HEK293T (cell line): ENCODE measurements around the gene MED10.

Experiments used
- ARNT ChIP-seq: fragments of 450-650 bp; IDR thresholded peaks from 2 replicates; pipeline ENCODE4 v1.6.1; 2017; ENCODE audit warnings: mild to moderate bottlenecking
- BHLHE40 ChIP-seq: fragments of 450-650 bp; IDR thresholded peaks from 2 replicates; pipeline ENCODE4 v1.6.1; 2016; ENCODE audit warnings: mild to moderate bottlenecking, moderate library complexity, borderline replicate concordance
- CTBP1 ChIP-seq: fragments of 450-650 bp; IDR thresholded peaks from 2 replicates; pipeline ENCODE4 v1.6.1; 2016; ENCODE audit warnings: borderline replicate concordance
- FOXK2 ChIP-seq: fragments of 450-650 bp; IDR thresholded peaks from 2 replicates; pipeline ENCODE4 v1.6.1; 2016; ENCODE audit warnings: mild to moderate bottlenecking
- FOXM1 ChIP-seq: fragments of 450-650 bp; IDR thresholded peaks from 2 replicates; pipeline ENCODE4 v1.6.1; 2017; ENCODE audit warnings: mild to moderate bottlenecking, borderline replicate concordance
- HDGF ChIP-seq: fragments of 450-650 bp; IDR thresholded peaks from 2 replicates; pipeline ENCODE4 v1.6.1; 2017; ENCODE audit warnings: antibody characterized with exemption, borderline replicate concordance
- LEF1 ChIP-seq: fragments of 450-650 bp; IDR thresholded peaks from 2 replicates; pipeline ENCODE4 v1.6.1; 2017; ENCODE audit warnings: mild to moderate bottlenecking, borderline replicate concordance
- SP1 ChIP-seq: fragments of 450-650 bp; IDR thresholded peaks from 2 replicates; pipeline ENCODE4 v1.6.1; 2017
- SUZ12 ChIP-seq: fragments of 450-650 bp; IDR thresholded peaks from 2 replicates; pipeline ENCODE4 v1.6.1; 2016; ENCODE audit warnings: mild to moderate bottlenecking
- TARDBP ChIP-seq: fragments of 450-650 bp; IDR thresholded peaks from 2 replicates; pipeline ENCODE4 v1.6.1; 2016
- ZNF384 ChIP-seq: fragments of 450-650 bp; IDR thresholded peaks from 2 replicates; pipeline ENCODE4 v1.6.1; 2016

GRCh38 chr5:6378766-6379103 lies 388 bp upstream of the MED10 start:
- TF ChIP-seq FOXM1 (no peak), SP1 (no peak), TARDBP (no peak), LEF1 (no peak), CTBP1 (no peak), HDGF (no peak), FOXK2 (no peak), BHLHE40 (no peak), SUZ12 (no peak), ZNF384 (no peak), ARNT (no peak)
